Measurements from ENCODE around the gene IDUA.

DNA sequence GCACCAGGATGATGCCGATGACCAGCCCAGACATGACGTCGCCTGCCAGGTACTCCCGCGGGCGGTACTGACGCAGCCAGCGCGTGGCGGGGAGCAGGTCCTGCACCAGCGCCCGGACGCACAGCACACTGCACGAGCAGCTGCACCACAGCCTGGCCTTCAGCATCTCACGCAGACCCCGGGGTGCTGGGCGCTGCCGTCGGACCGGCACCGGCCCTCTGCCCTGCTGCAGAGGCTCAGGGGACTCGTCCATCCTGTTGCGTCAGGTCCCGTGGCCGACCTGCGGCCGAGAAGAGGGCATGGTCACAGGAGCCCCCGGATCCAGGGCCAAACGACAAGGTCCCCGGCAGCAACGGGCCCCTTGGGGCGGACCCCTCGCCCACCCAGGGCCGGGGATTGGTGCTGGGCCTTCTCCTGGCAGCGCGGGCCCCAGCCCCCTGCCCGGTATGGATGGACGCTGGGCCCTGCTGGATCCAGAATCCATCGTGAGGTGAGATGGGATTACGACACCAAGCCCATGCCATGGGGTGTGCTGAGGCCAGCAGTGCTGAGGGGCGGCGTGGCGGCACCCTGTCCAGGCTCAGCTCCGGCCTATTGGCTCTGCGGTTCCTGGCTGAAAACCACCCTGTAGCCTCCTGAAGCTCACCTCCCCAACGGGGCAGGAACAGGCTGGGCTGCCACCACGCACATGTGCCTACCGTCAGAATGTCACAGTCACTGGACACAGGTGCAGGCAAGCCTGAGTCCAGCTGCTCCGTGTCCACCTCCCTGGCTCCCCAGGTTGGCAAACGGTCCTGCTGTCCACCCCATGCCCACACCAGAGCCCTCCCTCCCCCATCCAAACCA lies 4.8 kb downstream of the IDUA start:
- TF ChIP-seq, protein P1, sequence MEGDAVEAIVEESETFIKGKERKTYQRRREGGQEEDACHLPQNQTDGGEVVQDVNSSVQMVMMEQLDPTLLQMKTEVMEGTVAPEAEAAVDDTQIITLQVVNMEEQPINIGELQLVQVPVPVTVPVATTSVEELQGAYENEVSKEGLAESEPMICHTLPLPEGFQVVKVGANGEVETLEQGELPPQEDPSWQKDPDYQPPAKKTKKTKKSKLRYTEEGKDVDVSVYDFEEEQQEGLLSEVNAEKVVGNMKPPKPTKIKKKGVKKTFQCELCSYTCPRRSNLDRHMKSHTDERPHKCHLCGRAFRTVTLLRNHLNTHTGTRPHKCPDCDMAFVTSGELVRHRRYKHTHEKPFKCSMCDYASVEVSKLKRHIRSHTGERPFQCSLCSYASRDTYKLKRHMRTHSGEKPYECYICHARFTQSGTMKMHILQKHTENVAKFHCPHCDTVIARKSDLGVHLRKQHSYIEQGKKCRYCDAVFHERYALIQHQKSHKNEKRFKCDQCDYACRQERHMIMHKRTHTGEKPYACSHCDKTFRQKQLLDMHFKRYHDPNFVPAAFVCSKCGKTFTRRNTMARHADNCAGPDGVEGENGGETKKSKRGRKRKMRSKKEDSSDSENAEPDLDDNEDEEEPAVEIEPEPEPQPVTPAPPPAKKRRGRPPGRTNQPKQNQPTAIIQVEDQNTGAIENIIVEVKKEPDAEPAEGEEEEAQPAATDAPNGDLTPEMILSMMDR (IDR thresholded peaks at IDR 0.05) = no peak
- TF ChIP-seq EZH2 (IDR thresholded peaks at IDR 0.05; ENCODE audit: borderline replicate concordance, insufficient read depth, low read depth, low read length, poor library complexity, severe bottlenecking) = no peak

Data from B cell (primary cell).